HCEC 1CT (cell line): ENCODE measurements around the gene DAG1.

Experiments used
- DNase-seq: peaks from one replicate; pipeline ENCODE4 v3.0.0-alpha.2; 2017

Gene DAG1

DNA sequence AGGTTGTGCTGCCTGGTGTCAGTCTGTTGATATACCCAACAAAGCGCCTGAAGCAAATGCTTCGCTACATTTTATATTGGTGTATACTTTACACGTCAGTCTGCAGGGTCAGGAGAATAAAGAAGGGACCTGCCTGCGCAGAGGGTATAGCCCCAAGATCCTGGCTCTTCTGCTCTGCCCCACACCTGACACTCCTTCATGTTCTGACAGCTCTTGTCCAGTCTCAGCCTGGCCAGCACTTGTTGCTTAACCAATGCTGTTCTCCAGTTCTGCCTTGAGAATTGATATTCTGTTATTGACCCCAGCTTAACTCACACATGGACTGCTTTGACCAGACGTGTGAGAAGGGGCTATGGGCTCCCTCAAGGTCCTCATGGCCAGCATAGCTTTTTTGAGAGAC is 48.4 kb downstream of the DAG1 start:
- no peak for DNase-seq

DNA sequence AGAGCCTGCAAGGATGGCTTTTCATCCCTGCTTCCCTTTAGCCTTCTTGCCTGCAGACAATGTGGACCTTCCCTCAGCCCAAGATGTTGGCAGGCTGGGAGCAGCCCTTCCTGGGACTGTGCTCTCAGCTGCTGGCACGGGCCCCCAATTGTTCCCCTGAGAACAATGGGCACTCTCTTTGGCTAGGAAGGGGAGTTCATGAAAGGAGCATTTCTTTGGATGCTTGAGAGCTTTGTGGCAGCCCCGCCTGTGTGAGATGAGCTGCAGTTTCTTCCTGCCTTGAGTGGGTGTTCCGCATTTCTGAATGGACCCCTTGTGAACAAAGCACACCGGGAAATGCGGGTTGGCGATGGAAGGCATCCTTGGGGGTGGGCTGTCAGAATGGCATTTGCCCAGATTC is 49.2 kb downstream of the DAG1 start:
- no peak for DNase-seq

DNA sequence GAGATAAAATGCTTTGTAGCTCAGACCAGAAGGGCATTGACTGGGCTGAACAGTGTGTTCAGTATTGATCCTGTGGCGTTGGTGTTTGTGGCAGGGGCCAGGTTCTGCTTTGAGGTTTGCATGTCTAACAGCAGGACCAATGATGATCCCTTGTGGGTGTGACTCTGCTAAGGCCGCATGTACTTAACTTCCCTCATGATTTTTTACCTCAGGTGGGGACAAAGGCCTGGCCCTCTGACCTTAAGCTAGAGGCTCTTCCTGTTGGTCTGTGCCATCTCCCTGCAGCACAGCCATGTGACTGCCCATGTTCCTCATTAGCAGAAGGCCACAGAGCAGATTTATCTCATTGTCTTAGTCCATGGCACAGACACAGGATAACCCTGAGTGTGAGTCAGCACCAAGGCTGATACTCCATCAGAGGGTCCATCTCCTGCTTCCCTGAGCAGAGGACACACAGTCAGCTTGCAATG is 49.9 kb downstream of the DAG1 start:
- no peak for DNase-seq

DNA sequence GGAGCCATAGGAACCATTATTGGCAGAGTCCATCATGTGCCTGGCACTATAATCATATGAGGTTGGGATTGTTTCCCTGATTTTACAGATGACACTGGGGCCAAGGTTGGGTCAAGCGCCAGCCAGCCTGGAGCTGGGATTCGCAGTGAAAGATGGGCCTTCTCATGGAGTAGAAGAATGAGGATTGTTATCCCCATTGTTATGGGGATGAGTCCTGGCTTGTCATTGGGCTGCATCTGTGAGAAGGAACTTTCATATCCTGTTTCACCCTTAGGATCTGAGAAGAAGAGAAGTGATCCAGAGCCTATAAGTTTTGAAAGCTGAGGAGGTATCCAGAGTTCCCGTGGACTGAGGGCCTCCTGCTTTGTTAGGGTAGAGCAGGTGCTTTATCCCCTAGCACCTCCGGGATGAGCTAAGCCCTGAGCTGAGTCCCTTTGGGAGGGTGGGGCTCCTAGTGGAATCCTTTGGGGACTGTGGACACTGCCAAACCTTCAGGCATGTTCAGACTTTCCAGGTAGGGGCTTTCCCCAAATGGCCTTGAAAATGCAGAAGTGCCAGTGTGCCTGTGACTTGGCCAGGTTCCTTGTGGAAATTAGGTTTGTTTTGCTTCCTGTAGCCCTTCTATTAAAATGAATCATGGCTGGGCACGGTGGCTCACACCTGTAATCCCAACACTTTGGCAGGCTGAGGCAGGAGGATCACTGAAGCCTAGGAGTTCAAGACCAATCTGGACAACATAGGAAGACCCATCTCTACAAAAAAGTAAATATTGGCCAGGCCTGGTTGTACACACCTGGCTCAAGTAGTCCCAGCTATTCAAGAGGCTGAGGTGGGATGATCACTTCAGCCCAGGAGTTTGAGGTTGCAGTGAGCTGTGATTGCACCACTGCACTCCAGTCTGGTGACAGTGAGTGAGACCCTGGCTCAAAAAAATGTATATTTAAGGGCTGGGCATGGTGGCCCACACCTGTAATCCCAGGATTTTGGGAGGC is 54.0 kb downstream of the DAG1 start:
- DNase-seq = no peak

GRCh38 chr3:49529567-49529966 is 59.5 kb downstream of the DAG1 start:
- DNase-seq = no peak

DNA sequence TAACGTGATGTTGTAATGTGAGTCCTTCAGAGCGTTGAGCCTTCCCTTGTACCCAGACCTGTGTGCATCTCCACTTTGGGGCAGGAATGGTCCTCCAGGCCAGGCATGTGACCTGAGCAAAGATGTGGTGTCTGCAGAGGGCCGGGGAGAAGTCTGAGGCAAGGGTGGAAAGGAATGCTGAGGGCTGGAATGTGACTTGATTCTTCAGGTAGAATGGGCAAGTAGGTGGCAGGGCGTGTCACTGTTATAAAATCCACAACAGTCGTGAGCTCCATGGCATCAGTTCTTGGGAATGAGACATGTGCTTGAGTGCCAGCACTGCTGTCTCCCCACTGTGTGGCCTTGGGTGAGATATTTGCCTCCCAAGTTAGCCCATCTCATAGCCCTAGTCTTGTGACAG is 60.2 kb downstream of the DAG1 start:
- DNase-seq = no peak

- no peak for DNase-seq
Measured at GRCh38 chr3:49530701-49531100, 60.6 kb downstream of the DAG1 start.

GRCh38 chr3:49531218-49531617 is 61.2 kb downstream of the DAG1 start:
- DNase-seq = no peak

GRCh38 chr3:49531715-49532114 is 61.6 kb downstream of the DAG1 start:
- no peak for DNase-seq

DNA sequence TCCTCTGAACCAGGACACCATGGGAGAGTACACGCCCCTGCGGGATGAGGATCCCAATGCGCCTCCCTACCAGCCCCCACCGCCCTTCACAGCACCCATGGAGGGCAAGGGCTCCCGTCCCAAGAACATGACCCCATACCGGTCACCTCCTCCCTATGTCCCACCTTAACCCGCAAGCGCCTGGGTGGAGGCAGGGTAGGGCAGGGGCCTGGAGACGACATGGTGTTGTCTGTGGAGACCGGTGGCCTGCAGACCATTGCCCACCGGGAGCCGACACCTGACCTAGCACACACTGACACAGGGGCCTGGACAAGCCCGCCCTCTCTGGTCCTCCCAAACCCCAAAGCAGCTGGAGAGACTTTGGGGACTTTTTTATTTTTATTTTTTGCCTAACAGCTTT is 63.0 kb downstream of the DAG1 start:
- no peak for DNase-seq

DNA sequence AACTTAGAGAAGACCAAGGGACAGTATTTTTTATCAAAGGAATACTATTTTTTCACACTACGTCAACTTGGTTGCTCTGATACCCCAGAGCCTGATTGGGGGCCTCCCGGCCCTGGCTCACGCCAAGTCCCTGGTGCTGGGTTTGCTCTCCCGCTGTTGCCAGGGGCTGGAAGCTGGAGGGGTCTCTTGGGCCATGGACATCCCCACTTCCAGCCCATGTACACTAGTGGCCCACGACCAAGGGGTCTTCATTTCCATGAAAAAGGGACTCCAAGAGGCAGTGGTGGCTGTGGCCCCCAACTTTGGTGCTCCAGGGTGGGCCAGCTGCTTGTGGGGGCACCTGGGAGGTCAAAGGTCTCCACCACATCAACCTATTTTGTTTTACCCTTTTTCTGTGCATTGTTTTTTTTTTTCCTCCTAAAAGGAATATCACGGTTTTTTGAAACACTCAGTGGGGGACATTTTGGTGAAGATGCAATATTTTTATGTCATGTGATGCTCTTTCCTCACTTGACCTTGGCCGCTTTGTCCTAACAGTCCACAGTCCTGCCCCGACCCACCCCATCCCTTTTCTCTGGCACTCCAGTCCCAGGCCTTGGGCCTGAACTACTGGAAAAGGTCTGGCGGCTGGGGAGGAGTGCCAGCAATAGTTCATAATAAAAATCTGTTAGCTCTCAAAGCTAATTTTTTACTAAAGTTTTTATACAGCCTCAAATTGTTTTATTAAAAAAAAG is 63.9 kb downstream of the DAG1 start:
- no peak for DNase-seq

GRCh38 chr3:49534581-49535441 is 64.7 kb downstream of the DAG1 start:
- DNase-seq = no peak

- peak; percentile 15 for DNase-seq
Measured at GRCh38 chr3:49535971-49536874, 66.2 kb downstream of the DAG1 start.

GRCh38 chr3:49536875-49537533 is 66.9 kb downstream of the DAG1 start:
- no peak for DNase-seq

DNA sequence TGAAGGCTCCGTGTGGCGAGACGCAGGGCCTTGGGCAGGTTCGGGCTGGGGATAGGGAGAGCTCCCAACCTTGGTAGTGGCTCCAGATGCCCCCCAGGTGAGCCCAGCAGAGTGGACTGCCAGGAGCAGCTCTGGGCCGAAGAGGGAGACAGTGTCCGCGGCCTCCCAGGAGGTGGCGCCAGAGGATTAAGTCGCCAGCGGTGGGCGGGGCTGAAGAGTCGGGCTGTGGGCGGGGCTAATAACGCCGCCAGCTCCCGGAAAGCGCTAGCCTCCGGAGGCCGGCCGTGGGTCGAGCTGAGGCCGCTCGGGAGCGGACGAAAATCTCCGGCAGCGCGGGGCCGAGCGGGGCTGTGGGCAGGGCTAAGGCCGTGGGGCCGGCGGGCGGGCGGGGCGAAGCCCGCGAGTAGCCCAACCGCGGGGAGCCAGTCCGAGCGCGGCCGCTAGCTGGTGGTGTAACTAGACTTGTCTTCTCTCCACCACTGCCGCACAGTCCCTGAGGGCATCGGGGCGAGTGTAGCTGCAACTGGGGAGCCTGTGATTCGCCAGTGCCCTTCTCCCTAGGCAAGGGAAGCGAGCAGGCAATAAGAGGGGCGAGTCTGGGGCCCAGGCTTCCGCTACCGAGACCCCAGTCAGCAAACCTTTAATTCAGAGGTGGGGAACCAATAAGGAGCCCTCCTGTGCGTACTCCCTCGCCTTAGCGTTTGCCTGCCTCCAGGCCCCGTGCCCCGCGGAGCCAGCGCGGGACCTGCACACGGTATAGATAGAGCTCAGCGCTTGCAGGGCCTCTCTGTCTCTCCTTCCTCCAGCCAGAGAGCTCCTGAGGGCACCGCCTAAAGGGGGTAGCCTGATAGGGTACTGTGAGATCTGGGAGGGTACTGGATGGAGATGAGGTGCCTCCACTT is 69.8 kb downstream of the DAG1 start:
- peak; percentile 91 for DNase-seq

- DNase-seq = no peak
Measured at GRCh38 chr3:49552087-49552486, 82.0 kb downstream of the DAG1 start.

DNA sequence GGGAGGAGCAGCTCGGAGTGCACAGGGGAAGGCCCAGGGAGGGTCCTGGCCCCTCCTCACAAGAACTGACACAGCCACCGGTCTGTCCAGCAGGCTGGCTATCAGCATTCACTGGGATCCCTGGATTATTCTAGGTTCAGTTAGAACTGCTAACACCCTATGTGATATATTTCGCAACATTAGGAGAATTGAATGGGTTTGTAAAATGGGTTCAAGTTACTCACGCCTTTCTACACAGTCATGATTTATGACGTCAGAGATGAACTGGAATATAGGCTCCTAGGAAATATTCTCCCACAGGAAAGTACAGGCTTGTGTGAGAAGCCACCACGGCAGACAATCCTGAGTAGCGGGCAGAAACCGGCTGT is 83.2 kb downstream of the DAG1 start:
- peak; percentile 52 for DNase-seq

- DNase-seq = peak; percentile 79
Measured at GRCh38 chr3:49553692-49554632, 83.9 kb downstream of the DAG1 start, which contains the start of gene BSN. Gene BSN, plus strand, starts transcription at chr3:49554477. Its CDS starts 126 bp downstream, at chr3:49554603.
